ENCODE data around the gene CRTAP.
A peak's percentile ranks its signal among the peaks of the same experiment; 100 is the strongest.

The CRTAP gene

DNA sequence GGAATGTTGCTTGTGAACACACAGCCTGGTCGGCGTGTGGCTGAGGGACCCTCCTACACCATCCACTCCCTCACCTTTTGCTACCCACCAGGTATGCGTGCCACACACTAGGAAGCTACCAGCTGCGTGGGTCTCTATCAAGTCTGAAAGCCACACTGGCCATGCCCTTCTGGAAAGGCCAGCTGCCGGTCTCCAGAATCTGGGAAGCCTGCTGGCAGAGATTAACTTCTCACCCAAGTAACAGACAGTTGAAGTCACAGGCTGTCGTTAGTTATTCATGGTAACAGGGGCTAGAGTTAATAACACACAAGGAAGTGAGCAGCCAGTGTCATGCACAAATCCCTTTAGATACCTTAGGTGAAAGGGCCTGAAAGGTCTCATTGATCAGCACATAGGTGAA is 56.7 kb downstream of the CRTAP start:
- no peak overlapping the region for H3K4me2 ChIP-seq (ENCODE audit: low read depth, low read length, poor library complexity, severe bottlenecking)
- no peaks in the 10 kb centered on the region for H3F3A ChIP-seq (ENCODE audit: low read depth)
- H3K4me1 ChIP-seq (ENCODE audit: insufficient read depth, low read length, poor library complexity, severe bottlenecking) = peaks cover 16% of the 10 kb centered on the region
- H3K27me3 ChIP-seq (ENCODE audit: insufficient read depth, low read length, poor library complexity, severe bottlenecking) = no peaks in the 10 kb centered on the region
- H4K20me1 ChIP-seq (ENCODE audit: insufficient read depth, low read length, poor library complexity, severe bottlenecking) = no peaks in the 10 kb centered on the region
- no peaks in the 10 kb centered on the region for H3K9me2 ChIP-seq (replicated peaks; ENCODE audit: low read depth, low read length)
- no peak overlapping the region for H3K4me3 ChIP-seq (ENCODE audit: low read length, poor library complexity, severe bottlenecking)
- H3K9ac ChIP-seq (ENCODE audit: low read depth, low read length, poor library complexity, severe bottlenecking) = no peak overlapping the region
- H3K9me3 ChIP-seq (ENCODE audit: insufficient read depth, low read depth, low read length) = no peaks in the 10 kb centered on the region
- no peaks in the 10 kb centered on the region for H3K36me3 ChIP-seq (ENCODE audit: insufficient read depth, low read length)
- H2AFZ ChIP-seq (ENCODE audit: low read length) = 0 out of 2 replicates have a peak overlapping the region, but pooled peaks have one; percentile 17
- no peak for TF ChIP-seq EZH2phosphoT487 (IDR thresholded peaks at IDR 0.05; ENCODE audit: borderline replicate concordance)
- TF ChIP-seq, protein P1, sequence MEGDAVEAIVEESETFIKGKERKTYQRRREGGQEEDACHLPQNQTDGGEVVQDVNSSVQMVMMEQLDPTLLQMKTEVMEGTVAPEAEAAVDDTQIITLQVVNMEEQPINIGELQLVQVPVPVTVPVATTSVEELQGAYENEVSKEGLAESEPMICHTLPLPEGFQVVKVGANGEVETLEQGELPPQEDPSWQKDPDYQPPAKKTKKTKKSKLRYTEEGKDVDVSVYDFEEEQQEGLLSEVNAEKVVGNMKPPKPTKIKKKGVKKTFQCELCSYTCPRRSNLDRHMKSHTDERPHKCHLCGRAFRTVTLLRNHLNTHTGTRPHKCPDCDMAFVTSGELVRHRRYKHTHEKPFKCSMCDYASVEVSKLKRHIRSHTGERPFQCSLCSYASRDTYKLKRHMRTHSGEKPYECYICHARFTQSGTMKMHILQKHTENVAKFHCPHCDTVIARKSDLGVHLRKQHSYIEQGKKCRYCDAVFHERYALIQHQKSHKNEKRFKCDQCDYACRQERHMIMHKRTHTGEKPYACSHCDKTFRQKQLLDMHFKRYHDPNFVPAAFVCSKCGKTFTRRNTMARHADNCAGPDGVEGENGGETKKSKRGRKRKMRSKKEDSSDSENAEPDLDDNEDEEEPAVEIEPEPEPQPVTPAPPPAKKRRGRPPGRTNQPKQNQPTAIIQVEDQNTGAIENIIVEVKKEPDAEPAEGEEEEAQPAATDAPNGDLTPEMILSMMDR (conservative IDR thresholded peaks at IDR 0.05; ENCODE audit: low read length) = no peak
- H3K79me2 ChIP-seq (ENCODE audit: insufficient read depth, low read length) = no peaks in the 10 kb centered on the region

- H3K4me2 ChIP-seq (ENCODE audit: low read depth, low read length, poor library complexity, severe bottlenecking) = peak overlapping the region; percentile 3
- H3F3A ChIP-seq (ENCODE audit: low read depth) = no peaks in the 10 kb centered on the region
- H2AFZ ChIP-seq (ENCODE audit: low read length) = no peak overlapping the region; the same call in 1 of the 2 replicates
- no peaks in the 10 kb centered on the region for H4K20me1 ChIP-seq (ENCODE audit: insufficient read depth, low read length, poor library complexity, severe bottlenecking)
- no peaks in the 10 kb centered on the region for H3K9me3 ChIP-seq (ENCODE audit: insufficient read depth, low read depth, low read length)
- no peak for TF ChIP-seq EZH2phosphoT487 (IDR thresholded peaks at IDR 0.05; ENCODE audit: borderline replicate concordance)
- TF ChIP-seq, protein P1 (conservative IDR thresholded peaks at IDR 0.05; ENCODE audit: low read length) = no peak
- H3K36me3 ChIP-seq (ENCODE audit: insufficient read depth, low read length) = no peaks in the 10 kb centered on the region
- H3K4me1 ChIP-seq (ENCODE audit: insufficient read depth, low read length, poor library complexity, severe bottlenecking) = peaks cover 16% of the 10 kb centered on the region
- H3K4me3 ChIP-seq (ENCODE audit: low read length, poor library complexity, severe bottlenecking) = no peak overlapping the region
- no peaks in the 10 kb centered on the region for H3K79me2 ChIP-seq (ENCODE audit: insufficient read depth, low read length)
- no peaks in the 10 kb centered on the region for H3K27me3 ChIP-seq (ENCODE audit: insufficient read depth, low read length, poor library complexity, severe bottlenecking)
- H3K9me2 ChIP-seq (replicated peaks; ENCODE audit: low read depth, low read length) = no peaks in the 10 kb centered on the region
- no peak overlapping the region for H3K9ac ChIP-seq (ENCODE audit: low read depth, low read length, poor library complexity, severe bottlenecking)
Observed at GRCh38 chr3:33171580-33171979, 57.8 kb downstream of the CRTAP start.

- Histone ChIP-seq H3K27me3 (ENCODE audit: insufficient read depth, low read length, poor library complexity, severe bottlenecking) (no peaks in the 10 kb centered on the region), H3F3A (ENCODE audit: low read depth) (no peaks in the 10 kb centered on the region), H3K9me3 (ENCODE audit: insufficient read depth, low read depth, low read length) (no peaks in the 10 kb centered on the region), H3K4me1 (ENCODE audit: insufficient read depth, low read length, poor library complexity, severe bottlenecking) (peaks cover 10% of the 10 kb centered on the region), H4K20me1 (ENCODE audit: insufficient read depth, low read length, poor library complexity, severe bottlenecking) (no peaks in the 10 kb centered on the region), H3K79me2 (ENCODE audit: insufficient read depth, low read length) (no peaks in the 10 kb centered on the region), H2AFZ (ENCODE audit: low read length) (no peak overlapping the region), H3K4me2 (ENCODE audit: low read depth, low read length, poor library complexity, severe bottlenecking) (no peak overlapping the region), H3K36me3 (ENCODE audit: insufficient read depth, low read length) (no peaks in the 10 kb centered on the region), H3K4me3 (ENCODE audit: low read length, poor library complexity, severe bottlenecking) (no peak overlapping the region), H3K9me2 (replicated peaks; ENCODE audit: low read depth, low read length) (no peaks in the 10 kb centered on the region), H3K9ac (ENCODE audit: low read depth, low read length, poor library complexity, severe bottlenecking) (no peak overlapping the region)
- TF ChIP-seq, protein P1 (conservative IDR thresholded peaks at IDR 0.05; ENCODE audit: low read length) = no peak
- TF ChIP-seq EZH2phosphoT487 (IDR thresholded peaks at IDR 0.05; ENCODE audit: borderline replicate concordance) = no peak
Observed at GRCh38 chr3:33173103-33173502, 59.3 kb downstream of the CRTAP start.
